HG02981 (cell line): ENCODE measurements around the gene HOXC11.
A peak's percentile ranks its signal among the peaks of the same experiment; 100 is the strongest.

Experiments used
- ATAC-seq: cut with Tn5 transposase; IDR thresholded peaks from one replicate; pipeline ENCODE4 v1.9.1; 2021; ENCODE audit warnings: mild to moderate bottlenecking, moderate library complexity; ENCODE audit not compliant: unreplicated experiment

The HOXC11 gene

DNA sequence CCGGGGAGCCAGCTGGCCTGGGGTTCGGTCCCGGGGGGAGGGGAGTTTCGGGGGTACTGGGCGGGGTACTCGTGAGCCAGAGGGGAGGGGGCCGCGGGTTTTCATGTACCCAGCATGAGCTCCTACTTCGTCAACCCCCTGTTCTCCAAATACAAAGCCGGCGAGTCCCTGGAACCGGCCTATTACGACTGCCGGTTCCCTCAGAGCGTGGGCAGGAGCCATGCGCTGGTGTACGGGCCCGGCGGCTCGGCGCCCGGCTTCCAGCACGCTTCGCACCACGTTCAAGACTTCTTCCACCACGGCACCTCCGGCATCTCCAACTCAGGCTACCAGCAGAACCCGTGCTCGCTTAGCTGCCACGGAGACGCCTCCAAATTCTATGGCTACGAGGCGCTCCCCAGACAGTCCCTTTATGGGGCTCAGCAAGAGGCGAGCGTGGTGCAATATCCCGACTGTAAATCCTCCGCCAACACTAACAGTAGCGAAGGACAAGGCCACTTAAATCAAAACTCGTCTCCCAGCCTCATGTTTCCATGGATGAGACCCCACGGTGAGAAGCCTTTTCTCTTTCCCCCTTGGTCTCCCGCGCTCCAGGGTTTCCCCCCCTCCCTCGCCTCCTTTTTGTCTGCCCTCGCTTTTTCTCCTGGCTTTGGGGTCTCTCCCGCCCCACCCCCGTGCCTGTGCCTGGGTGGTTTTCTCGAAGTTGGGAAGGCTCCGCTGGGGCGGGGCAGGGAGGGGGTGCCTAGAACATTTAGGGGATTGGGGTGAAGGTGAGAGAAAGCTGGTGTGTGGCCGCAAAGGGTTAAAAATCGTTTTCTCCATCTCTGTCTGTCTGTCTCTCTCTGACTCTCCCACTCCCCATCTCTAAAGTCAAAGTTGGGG lies 36.5 kb downstream of the HOXC11 start:
- no peak for ATAC-seq

DNA sequence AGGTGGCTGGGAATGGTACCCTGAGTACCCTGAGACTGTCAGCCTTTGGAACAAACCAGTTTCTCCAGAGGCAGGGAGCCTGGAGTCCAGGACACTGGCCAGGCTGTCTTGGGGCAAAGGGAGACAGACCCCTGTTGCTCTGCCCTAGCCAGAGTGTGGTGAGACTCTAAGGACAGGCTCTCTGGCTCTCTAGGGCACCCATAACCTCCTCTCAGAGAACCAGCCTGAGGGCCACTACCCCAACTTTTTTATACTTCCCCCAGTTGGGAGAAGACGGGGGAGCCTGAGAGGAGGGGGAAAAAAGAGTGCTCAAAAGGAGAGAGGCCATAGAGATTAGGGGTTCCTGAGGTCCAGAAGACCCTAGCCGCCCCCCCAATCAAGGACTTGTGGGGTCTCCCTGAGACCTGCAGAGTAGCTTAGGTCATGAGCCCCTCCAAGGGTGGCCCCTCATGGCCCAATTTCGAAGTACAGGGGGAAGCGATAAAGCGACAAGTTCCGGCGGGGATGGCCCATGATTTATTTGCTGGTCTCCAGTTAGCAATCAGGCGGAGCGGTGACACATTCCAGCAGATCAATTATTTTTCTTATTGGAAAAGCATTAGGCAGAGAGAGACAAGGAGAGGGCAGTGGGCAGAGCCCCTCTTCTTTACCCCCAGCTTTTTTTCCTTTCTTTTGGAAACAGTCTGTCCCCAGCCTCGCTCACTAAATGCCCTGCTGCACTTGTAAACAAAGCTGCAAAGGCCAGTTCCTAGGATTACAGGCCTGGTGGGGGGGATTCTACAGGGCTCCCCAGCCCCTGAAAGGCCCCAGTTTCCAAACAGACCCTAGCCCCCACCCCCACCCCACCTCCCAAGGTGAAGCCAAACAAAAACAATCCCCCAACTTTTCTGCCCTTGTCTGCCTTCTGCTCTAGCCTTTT lies 37.4 kb downstream of the HOXC11 start:
- ATAC-seq: no peak

DNA sequence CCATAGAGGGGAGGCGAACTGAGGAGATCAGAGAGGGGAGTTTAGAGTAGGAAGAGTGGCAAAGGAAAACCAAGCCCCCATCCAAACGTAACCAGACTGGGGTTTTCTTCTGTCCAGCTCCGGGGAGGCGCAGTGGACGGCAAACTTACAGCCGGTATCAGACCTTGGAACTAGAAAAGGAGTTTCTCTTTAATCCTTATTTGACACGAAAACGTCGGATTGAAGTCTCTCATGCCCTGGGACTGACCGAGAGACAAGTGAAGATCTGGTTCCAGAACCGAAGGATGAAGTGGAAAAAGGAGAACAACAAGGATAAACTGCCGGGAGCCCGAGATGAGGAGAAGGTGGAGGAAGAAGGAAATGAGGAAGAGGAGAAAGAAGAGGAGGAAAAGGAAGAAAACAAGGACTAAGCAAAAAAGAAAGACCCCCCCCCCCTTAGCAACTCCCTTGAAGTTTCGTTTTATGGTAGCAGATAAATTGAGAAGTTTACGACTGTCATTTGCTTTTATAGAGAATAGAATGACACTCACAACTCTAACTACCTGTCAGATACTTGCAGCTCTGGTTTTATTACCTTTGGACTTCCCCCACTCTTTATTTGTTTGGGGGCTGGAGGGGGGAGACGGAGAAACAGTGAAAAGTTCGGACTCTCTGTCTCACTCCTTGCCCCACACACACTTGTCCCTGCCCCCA lies 38.2 kb downstream of the HOXC11 start:
- ATAC-seq: no peak

DNA sequence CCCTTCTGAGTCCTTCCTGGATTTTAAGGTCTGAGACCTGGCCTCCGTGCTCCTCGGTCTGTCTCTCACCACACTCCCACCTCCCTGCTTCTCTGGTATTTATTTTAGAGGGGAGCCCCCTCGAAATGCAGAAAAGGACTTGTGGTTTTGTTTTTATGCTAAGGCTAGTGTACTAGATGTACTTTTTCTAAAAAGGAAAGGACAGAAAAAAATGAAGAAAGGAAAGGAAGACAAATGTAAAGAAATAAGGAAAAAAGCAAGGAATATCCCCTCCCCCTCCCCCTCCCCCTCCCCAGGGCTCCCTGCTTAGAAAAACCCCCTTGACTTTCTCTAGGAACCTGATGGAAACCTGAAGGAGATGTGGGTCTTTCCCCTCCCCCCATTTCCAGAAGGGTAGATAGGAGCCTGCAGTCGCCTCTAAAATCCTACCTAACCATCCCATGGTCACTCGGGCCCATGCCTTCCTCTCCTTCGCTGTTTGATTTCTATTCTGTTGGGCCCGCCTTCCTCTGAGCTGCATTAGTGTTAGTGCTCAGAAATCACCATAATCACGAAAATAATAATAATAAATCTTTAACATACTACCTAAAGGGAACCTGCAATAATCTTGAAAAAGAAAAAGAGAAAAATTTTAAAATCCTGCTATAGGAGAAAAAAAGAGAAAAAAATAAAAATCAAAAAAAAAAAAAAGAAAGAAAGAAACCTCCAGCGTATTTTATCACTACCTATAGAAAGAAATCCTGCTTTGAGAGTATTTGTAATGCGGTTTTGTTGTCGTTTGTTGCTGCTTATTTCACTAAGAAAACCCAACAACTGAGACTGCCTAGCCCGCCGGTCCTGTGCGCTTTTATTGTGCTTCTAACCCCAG lies 39.0 kb downstream of the HOXC11 start:
- ATAC-seq: no peak

DNA sequence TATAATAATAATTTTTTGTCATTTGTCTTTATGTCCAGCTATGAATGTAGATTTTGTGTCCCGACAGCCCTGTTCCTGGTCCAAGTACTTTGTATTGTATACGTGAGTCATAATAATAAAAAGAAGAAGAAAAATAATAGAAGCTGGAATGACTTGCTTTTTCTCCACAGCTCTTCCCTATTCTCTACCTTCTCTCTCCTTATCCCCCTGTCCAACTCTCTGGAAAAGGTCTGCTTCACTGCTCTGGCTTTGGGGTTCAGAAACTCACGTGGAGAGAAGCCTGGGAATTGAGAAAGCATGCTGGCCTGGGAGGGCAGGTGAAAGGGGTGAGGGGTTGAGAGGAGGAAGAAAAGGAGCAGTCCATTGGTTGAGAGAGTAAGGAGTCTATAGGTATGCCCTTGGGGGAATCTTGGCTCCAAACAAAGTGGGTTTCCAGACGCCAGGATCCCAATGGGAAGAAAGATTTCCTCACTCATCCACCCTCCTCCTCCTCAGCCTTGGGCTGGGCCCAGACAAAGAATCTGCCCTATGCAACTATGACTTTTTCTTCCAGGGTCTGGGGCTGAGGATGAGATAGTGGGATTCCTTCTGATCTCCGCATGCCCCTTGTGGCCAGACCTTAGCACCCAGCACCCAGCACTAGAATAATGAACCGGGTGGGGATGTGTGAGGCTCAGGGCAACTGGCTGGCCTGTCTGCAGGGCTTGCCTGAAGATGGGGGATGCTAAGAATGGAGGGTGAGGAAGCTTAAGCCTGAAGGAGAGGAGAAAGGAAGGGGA lies 39.9 kb downstream of the HOXC11 start:
- ATAC-seq: no peak

DNA sequence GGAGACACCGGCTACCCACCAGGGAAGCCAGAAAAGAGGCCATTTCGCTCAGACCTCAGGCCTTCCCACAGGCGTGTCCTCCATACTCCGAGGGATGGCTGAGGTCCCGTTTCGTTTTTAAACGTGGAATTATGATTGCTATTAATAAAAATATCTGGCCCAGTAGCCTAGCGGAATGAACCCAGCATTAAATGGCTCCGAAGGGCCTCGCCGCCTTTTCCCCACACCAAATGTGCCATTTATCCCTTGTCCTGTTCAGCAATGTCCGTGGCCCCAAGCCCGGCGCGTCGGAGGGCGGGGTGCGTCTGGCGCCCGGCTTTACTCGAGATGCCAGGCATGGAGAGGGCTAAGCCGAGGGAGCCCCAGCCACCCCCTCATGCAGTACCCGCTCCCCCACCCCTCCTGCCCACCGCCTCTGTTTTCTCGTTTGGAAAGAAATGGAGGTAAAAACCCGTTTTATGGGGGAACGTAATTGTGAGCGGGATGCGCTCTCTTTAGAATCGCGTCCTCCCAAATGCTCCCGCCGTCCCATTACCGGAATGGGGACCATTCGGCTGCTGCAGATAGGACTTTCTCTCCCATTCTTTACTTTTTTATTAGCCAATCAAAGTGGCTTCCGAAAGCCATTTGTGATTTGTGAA lies 41.6 kb downstream of the HOXC11 start:
- ATAC-seq: no peak

DNA sequence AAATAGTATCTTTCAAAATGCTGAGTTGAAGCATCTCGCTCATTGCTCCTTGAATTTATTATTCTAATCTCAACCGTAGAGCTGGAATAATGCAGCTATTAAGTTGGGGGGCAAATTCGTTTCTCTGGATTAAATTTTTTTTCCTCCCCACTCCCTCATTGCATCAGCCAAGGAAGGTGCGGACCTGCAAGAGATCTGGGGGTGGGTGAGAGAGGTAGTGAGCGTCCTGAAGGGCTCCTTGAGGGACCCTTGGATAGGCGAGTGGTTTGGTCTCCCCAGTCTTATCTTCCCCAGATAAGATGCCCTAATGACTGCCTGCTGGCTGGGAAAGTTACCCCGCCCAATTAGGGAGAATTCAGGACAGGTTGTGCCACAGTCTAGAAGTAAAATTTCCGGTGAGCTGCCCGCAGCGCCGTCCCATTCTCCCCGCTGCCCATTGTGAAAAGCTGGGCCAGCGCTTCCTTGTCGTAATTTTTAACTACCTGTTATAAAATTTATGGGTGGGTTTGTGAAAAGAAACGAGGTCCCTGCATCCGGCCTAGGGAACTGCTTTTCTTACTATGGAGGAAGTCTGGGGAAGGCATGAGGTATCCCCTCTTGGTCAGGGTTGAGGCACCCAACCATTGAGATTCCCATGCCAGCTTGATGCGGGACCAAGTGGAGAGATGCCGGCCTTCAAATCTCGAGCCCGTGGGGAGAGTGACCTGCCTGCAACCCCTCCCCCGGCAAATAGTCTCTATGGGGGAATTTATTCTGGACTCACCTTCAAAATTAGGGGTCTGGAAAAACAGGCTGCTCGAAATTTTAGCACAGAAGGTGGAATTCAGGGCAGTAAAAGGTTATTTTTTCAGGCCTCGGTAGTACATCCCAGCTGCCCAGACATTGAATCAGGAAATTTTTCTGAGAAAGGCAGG lies 42.3 kb downstream of the HOXC11 start:
- no peak for ATAC-seq

DNA sequence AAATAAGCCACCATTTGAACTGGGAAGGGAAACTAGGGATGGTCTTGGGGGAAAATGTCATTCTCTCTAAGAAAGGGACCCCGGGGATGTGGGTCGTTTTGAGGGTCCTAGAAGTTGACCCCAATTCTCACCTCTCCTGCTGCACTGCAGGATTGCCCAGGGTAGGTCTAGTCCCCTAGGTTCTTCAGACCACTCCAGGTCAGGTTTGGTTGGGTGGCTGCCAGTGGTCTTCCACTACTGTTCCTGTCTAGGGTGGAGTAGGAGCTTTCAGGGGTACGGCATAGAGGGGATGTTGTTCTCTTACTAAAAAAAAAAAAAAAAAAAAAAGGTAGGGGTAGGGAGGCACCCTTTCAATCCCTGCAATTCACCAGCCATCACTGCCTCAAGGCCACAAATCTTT lies 43.1 kb downstream of the HOXC11 start:
- ATAC-seq: no peak

DNA sequence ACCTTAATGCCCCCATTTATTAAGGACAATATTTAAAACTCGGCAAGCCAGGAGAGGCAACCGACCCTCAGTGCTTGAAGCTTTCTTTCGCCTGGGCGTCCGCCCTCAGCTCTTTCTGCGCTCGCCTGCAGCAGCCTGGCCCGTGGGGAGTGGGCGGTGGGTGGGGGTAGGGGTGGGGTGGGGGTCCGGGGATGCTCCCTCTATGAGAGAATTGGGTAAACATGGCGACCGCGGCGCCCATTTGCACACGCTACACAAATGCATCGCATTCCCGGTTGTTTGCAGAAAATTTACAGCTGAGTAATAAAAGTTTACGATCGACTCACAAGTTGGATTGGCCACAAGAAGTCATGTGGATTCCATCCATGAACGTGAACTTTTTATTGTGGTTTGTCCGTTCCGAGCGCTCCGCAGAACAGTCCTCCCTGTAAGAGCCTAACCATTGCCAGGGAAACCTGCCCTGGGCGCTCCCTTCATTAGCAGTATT lies 43.6 kb downstream of the HOXC11 start:
- ATAC-seq: no peak

DNA sequence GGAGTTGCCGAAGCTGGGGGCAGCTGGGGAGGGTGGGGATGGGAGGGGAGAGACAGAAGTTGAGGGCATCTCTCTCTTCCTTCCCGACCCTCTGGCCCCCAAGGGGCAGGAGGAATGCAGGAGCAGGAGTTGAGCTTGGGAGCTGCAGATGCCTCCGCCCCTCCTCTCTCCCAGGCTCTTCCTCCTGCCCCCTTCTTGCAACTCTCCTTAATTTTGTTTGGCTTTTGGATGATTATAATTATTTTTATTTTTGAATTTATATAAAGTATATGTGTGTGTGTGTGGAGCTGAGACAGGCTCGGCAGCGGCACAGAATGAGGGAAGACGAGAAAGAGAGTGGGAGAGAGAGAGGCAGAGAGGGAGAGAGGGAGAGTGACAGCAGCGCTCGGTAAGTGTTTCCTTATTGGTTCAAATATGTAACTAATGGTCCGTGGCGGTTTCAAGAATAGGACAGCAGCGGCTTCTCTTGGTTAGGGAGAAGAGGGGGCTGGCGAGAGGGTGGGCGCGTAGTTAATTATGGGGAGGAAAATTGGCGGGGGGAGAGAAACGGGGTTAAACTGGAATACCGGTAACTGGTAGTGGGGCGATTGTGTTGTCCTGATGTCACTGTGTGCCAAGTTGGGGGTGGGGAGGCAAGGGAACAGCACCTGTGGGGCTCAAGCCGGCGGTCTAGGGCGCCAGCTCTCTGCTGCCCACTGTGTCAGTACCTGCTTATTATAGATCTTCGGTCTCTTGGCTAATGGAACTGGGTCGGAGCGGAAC lies 44.3 kb downstream of the HOXC11 start:
- ATAC-seq: peak; percentile 19

DNA sequence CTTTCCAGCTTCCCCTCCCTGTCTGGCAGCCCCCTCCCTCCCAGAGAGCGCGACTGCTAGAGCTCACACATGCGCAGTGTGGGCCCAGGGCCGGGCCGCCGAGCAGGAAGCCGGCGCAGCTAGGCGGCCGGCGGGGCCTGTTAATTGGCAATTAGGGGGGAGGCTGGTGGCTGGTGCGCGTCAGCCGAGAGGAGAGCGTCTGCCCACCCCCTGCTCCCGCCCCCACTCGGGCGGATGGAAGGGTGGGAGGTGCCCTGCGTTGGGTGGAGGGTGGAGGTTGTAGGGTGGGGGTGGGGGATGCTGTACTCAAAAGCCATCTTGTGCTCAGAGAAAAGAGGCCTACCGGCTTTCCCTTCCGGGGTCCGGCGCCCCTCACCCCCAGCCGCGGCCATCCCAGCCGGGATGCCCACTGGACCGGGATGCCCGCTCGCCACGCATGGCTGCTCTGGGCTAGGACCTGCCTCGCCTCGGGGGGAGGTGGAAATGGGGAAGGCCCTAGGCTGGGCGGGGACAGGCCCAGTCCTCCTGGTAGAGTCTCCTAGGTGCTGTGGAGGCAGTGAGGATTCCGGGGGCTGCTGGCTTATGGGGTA lies 45.0 kb downstream of the HOXC11 start:
- peak; percentile 73 for ATAC-seq

DNA sequence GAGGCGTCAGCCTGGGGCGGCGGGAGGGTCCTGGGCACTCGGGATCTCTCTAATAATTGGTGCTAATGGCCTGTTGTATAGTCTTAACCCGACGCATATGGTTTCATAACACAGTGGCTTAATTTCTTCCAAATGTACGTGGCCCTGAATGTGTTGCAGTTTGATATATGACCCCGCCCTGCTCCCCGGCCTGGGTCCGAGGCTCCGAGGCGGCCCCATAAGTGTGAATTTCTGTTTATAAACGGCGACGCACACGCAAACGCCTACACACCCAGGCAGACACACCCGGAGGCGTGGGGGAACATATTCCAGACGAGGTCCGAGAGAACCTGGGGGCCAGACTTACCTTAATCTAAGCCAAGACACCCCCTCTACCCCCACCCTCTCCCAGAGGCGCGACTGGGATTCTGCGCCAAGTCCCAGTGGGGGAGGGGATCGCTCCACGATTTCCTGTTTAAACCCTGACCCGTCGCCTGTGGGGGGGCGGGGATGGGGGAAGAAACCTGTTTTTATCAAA lies 45.6 kb downstream of the HOXC11 start:
- no peak for ATAC-seq

DNA sequence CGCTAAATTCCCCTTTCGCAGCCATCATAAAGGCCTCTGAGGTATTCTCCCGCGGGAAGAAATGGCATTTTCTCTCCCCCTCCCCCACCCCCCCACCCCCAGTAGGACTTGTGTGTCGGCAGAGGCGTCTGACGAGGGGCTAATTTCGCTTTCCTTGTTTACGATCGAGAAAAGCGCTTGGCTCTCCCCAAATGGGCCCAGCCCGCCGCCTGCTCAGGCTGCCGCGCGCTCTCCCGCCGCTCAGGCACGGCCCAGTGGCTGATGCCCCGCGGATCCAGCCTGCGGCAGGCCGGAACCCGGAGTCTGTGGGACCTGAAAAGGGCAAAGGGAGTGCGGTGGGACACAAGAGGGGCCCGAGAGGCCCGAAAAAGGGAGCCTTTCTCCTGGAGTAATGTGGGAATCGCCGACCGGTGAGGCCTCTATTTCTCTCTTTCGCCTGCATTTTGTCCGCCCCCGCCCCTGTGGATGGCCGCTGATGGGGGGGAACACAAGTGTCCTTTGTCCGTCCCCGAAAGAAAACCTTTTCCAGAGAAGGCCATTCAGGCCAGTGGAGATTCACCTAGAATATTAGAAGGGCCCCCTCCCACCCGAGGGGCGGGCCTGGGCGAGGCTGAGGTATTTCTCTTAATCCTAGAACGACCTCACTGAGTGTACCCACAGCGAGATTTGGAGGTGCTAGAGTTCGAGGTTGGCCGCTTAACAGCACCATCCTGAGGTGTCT lies 46.3 kb downstream of the HOXC11 start:
- ATAC-seq: no peak

DNA sequence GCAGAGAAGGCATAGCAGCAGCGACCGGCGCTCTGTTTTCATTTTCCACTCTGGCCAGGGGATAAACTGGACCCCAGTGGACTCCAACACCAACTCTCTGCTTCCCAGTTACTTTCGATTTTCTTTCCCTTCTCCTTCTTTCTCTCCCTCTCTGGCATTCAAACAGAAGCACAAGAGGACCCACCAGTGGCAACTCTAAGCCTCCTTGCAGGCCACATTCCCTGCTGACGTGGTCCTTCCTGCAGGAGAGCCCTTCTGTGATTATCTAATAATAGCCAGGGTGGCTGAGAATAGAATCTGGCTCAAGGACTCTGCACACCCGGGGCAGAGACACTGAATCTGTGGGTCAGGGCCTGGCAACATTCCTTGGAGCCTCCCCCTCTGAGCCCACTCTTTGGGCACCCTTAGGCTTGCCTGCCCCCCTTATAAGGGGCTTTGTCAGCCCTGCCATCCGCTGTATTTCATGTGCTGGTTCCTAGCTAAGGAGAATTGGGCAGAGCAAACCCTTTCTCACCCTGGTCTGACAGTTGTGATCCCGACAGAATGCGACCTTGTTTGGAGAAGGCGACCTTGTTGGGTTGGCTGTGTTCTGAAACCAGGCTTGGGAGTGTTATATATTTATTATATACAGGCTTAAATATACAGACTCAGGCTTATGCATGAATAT lies 47.1 kb downstream of the HOXC11 start:
- ATAC-seq: no peak
